Caco-2 (cell line): ENCODE data around the gene PLXNC1. TPM values are rescaled to one million over a fixed set of nuclear protein-coding genes. Genes with fewer than 3 reads are reported as not detected.

Source experiments
- BruUV-seq: library from RNA; stranded (reverse); fragments of 400-500 nt; replicated peaks from 2 replicates; lab custom pipeline; 2021; lab: Mats Ljungman, UMichigan
- CTCF ChIA-PET: fragments of 300-600 bp; sonication (Branson Sonifier 250); formaldehyde crosslinking; loops from one replicate; lab custom pipeline; 2022; ENCODE audit warnings: antibody characterized with exemption; lab: Charles Lee
- POLR2A ChIA-PET: fragments of 300-600 bp; sonication (Branson Sonifier 250); formaldehyde crosslinking; loops from one replicate; lab custom pipeline; 2022; ENCODE audit warnings: antibody characterized with exemption; lab: Charles Lee
- DNase-seq, 2 experiments: peaks; one replicate each; pipeline versions ENCODE4 v3.0.0 to v3.0.0-alpha.2; 2020 to 2022
- H3K27me3 ChIP-seq: replicated peaks from 2 replicates; pipeline ENCODE4 v1.6.0; 2011; ENCODE audit warnings: low read length; ENCODE audit not compliant: control insufficient read depth, insufficient read depth
- H3K36me3 ChIP-seq: 2 replicates; pipeline ENCODE4 v1.5.1; 2011; ENCODE audit warnings: low read length; ENCODE audit not compliant: control insufficient read depth, insufficient read depth
- H3K4me1 ChIP-seq: fragments of 250-450 bp; sonication (Bioruptor Pico); 2 replicates; pipeline ENCODE4 v1.5.1; 2020; ENCODE audit warnings: mild to moderate bottlenecking
- H3K4me3 ChIP-seq: 2 replicates; pipeline ENCODE4 v1.5.1; 2011; ENCODE audit warnings: low read depth, mild to moderate bottlenecking, control low read depth, low read length
- H3K9me3 ChIP-seq: fragments of 250-450 bp; sonication (Bioruptor Pico); 2 replicates; pipeline ENCODE4 v1.5.1; 2020; ENCODE audit warnings: mild to moderate bottlenecking, moderate library complexity
- H3K27ac Mint-ChIP-seq: one replicate; pipeline ENCODE4 v1.8.0; 2022; ENCODE audit warnings: mixed read lengths; ENCODE audit not compliant: unreplicated experiment
- H3K27me3 Mint-ChIP-seq: one replicate; pipeline ENCODE4 v1.8.0; 2022; ENCODE audit warnings: mixed read lengths; ENCODE audit not compliant: insufficient read depth, unreplicated experiment
- H3K36me3 Mint-ChIP-seq: one replicate; pipeline ENCODE4 v1.8.0; 2022; ENCODE audit warnings: mild to moderate bottlenecking, mixed read lengths; ENCODE audit not compliant: insufficient read depth, unreplicated experiment
- H3K4me1 Mint-ChIP-seq: one replicate; pipeline ENCODE4 v1.8.0; 2022; ENCODE audit warnings: low read depth, mixed read lengths; ENCODE audit not compliant: unreplicated experiment
- H3K4me3 Mint-ChIP-seq: one replicate; pipeline ENCODE4 v1.8.0; 2022; ENCODE audit warnings: mild to moderate bottlenecking, moderate library complexity, mixed read lengths; ENCODE audit not compliant: unreplicated experiment
- H3K9me3 Mint-ChIP-seq: one replicate; pipeline ENCODE4 v1.8.0; 2022; ENCODE audit warnings: mixed read lengths; ENCODE audit not compliant: unreplicated experiment
- intact Hi-C: fragments of 100-400 bp; cut with micrococcal nuclease; formaldehyde crosslinking; loops from one replicate; pipeline ENCODE4 v1.10.0; 2022; ENCODE audit not compliant: unreplicated experiment
- total RNA-seq: library from RNA; stranded (reverse); gene quantifications from 2 replicates; pipeline ENCODE4 v1.2.3, GENCODE V29; 2022
- TF ChIP-seq, protein P1 (sequence below), 2 experiments: fragments of 200-600 bp in 1 of 2; IDR thresholded peaks; 1 replicate in 1 of 2; 2 replicates in 1 of 2; pipeline versions ENCODE4 v1.5.1 to v1.8.0; 2011 to 2022; ENCODE audit warnings: antibody characterized with exemption in 1 of 2, control low read depth in 1 of 2, inconsistent platforms in 1 of 2, low read depth in 1 of 2, low read length in 1 of 2, mild to moderate bottlenecking in 1 of 2, moderate library complexity in 1 of 2; ENCODE audit not compliant: insufficient read depth in 1 of 2, severe bottlenecking in 1 of 2, unreplicated experiment in 1 of 2

PLXNC1 gene
- total RNA-seq, 1 experiment from 2014 or later: 41.3 TPM

- Histone ChIP-seq H3K36me3 (peaks cover 1% of the 10 kb centered on the region; the same call in 1 of the 2 replicates), H3K4me3 (no peak overlapping the region), H3K27me3 (no peaks in the 10 kb centered on the region), H3K9me3 (no peaks in the 10 kb centered on the region), H3K4me1 (peaks cover 11% of the 10 kb centered on the region)
- Mint-ChIP-seq H3K9me3 (no peaks in the 10 kb centered on the region), H3K27me3 (no peaks in the 10 kb centered on the region), H3K36me3 (peaks cover 66% of the 10 kb centered on the region), H3K4me1 (peaks cover 7% of the 10 kb centered on the region), H3K27ac (no peak overlapping the region), H3K4me3 (no peak overlapping the region)
- BruUV-seq: no TSS peak
- POLR2A ChIA-PET: no interaction called here
- intact Hi-C loops: no loop called here
- TF ChIP-seq, protein P1, sequence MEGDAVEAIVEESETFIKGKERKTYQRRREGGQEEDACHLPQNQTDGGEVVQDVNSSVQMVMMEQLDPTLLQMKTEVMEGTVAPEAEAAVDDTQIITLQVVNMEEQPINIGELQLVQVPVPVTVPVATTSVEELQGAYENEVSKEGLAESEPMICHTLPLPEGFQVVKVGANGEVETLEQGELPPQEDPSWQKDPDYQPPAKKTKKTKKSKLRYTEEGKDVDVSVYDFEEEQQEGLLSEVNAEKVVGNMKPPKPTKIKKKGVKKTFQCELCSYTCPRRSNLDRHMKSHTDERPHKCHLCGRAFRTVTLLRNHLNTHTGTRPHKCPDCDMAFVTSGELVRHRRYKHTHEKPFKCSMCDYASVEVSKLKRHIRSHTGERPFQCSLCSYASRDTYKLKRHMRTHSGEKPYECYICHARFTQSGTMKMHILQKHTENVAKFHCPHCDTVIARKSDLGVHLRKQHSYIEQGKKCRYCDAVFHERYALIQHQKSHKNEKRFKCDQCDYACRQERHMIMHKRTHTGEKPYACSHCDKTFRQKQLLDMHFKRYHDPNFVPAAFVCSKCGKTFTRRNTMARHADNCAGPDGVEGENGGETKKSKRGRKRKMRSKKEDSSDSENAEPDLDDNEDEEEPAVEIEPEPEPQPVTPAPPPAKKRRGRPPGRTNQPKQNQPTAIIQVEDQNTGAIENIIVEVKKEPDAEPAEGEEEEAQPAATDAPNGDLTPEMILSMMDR (IDR thresholded peaks at IDR 0.05; ENCODE audit: insufficient read depth in 1 of 2, low read depth in 1 of 2, low read length in 1 of 2, severe bottlenecking in 1 of 2, unreplicated experiment in 1 of 2): no peak
- DNase-seq: no peak
- CTCF ChIA-PET: no interaction called here
These were observed 123.0 kb downstream of the PLXNC1 start for GRCh38 chr12:94271351-94271750.

DNA sequence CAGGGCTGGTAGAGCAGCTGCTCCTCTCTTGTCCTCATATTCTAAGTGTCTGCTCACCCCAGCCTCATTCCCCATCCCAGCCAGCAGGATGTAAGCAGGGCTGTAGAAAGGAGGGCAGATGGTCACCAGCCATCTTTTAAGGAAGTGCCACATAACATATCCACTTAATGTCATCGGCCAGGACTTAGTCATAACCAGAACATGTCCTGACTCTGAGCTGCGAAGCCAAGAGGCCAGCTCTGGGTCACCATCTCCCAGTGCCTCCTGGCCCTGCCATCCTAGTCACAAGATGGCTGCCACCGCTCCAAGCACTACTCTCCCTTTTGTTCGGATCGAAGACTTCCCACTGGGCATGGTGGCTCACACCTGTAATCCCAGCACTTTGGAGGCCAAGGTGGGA lies 123.9 kb downstream of the PLXNC1 start:
- intact Hi-C loops: no loop called here
- TF ChIP-seq, protein P1 (IDR thresholded peaks at IDR 0.05; ENCODE audit: insufficient read depth in 1 of 2, low read depth in 1 of 2, low read length in 1 of 2, severe bottlenecking in 1 of 2, unreplicated experiment in 1 of 2): no peak
- DNase-seq: no peak
- H3K27me3 ChIP-seq: no peaks in the 10 kb centered on the region
- peaks cover 1% of the 10 kb centered on the region; the same call in 1 of the 2 replicates for H3K36me3 ChIP-seq
- ChIA-PET POLR2A (no interaction called here), CTCF (no interaction called here)
- Mint-ChIP-seq H3K9me3 (no peaks in the 10 kb centered on the region), H3K4me1 (peaks cover under 1% of the 10 kb centered on the region), H3K27me3 (no peaks in the 10 kb centered on the region), H3K4me3 (no peak overlapping the region), H3K27ac (no peak overlapping the region), H3K36me3 (peaks cover 58% of the 10 kb centered on the region)
- H3K4me1 ChIP-seq: peaks cover 1% of the 10 kb centered on the region; the same call in 1 of the 2 replicates
- H3K4me3 ChIP-seq: no peak overlapping the region
- no peaks in the 10 kb centered on the region for H3K9me3 ChIP-seq
- no TSS peak for BruUV-seq

- H3K27ac Mint-ChIP-seq: no peak overlapping the region
- no peak overlapping the region for H3K4me3 Mint-ChIP-seq
- TF ChIP-seq, protein P1 (IDR thresholded peaks at IDR 0.05; ENCODE audit: insufficient read depth in 1 of 2, low read depth in 1 of 2, low read length in 1 of 2, severe bottlenecking in 1 of 2, unreplicated experiment in 1 of 2): no peak
- POLR2A ChIA-PET: no interaction called here
- H3K4me1 ChIP-seq: no peaks in the 10 kb centered on the region
- peaks cover 55% of the 10 kb centered on the region for H3K36me3 Mint-ChIP-seq
- intact Hi-C loops: no loop called here
- H3K9me3 Mint-ChIP-seq: no peaks in the 10 kb centered on the region
- CTCF ChIA-PET: no interaction called here
- no TSS peak for BruUV-seq
- no peaks in the 10 kb centered on the region for H3K27me3 ChIP-seq
- H3K9me3 ChIP-seq: no peaks in the 10 kb centered on the region
- H3K4me3 ChIP-seq: no peak overlapping the region
- no peaks in the 10 kb centered on the region for H3K4me1 Mint-ChIP-seq
- H3K36me3 ChIP-seq: peaks cover 1% of the 10 kb centered on the region; the same call in 1 of the 2 replicates
- DNase-seq: no peak
- no peaks in the 10 kb centered on the region for H3K27me3 Mint-ChIP-seq
These were observed 124.9 kb downstream of the PLXNC1 start for GRCh38 chr12:94273272-94273671.
